Measurements from ENCODE around the gene LRRC71.
A peak's percentile ranks its signal among the peaks of the same experiment; 100 is the strongest.

The LRRC71 gene

DNA sequence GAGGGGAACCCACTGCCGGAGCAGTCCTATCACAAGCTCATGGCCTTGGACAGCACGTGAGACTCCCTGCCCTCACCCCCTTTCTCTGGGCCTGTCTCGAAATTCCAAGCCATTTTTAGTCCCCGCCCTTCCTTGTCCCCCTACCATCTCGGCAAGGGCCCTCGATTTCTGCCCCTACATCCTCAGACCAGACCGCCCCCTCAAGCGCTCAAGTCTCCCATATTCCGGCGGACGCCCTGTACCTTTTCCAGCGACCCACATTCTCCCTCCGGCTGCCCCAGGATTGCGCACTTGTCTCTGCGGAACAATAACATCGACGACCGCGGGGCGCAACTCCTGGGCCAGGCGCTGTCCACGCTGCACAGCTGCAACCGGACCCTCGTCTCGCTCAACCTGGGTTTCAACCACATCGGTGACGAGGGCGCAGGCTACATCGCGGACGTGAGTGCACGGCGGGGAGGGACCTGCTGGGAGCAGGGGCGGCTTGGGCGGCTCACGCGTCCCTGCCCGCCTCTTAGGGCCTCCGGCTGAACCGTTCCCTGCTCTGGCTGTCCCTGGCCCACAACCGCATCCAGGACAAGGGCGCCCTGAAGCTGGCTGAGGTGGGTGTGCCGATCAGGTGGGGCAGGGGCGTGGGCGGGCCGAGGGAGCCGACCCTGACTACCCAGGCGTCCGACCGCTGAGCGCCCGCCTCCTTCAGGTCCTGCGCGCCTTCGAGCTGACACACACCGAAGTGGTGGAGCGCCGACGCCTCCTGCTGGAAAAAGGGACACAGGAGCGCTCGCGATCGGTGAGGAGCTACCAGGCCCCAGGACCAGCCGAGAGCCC lies 7.0 kb downstream of the LRRC71 start:
- DNase-seq (ENCODE audit: low spot score), result peak; percentile 62

DNA sequence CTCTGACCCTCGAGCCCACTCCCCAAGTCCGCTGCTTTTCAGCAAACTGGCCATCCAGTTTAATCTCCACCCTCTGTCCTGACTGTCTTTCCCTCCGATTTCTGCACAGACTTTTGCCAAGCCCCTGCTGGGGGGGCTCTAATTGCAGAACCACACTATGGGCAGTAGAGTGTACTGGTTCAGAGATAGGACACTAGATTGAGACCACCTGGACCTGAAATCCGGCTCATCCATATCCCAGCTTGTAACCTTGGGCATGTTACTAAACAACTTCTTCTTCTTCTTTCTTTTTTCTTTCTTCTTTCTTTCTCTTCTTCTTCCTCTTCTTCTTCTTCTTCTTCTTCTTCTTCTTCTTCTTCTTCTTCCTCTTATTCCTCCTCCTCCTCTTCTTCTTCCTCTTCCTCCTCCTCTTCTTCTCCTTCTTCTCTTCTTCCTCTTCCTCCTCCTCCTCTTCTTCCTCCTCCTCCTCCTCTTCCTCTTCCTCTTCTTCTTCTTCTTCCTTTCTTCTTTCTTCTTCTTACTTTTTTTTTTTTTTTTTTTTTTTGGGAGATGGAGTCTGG lies 7.7 kb downstream of the LRRC71 start:
- DNase-seq (ENCODE audit: low spot score), result no peak

DNA sequence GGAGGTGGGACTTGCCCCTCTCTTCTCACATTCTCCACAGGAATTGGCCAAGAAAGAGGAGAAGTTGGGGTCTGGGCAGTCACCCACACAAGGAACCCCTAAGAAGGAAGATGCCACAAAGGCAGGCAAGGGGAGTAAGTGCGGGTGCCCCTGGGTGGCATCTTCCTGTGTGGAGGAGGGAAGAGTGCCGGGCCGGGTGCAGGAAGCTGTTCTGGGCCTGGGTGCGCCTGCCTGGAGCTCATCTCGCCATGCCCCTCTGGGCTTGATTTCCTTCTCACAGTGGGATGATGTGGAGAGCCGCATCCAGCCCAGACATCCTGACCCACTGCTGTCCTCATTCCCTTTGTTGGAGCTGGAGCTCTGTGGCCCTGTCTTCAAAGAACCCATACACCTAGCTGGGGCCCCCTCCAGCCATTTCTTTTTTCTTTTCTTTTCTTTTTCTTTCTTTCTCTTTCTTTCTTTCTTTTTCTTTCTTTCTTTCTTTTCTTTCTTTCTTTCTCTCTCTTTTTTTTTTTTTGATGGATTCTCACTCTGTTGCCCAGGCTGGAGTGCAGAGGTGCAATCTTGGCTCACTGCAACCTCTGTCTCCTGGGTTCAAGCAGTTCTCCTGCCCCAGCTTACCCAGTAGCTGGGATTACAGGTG lies 9.3 kb downstream of the LRRC71 start:
- no peak for DNase-seq (ENCODE audit: low spot score)

DNA sequence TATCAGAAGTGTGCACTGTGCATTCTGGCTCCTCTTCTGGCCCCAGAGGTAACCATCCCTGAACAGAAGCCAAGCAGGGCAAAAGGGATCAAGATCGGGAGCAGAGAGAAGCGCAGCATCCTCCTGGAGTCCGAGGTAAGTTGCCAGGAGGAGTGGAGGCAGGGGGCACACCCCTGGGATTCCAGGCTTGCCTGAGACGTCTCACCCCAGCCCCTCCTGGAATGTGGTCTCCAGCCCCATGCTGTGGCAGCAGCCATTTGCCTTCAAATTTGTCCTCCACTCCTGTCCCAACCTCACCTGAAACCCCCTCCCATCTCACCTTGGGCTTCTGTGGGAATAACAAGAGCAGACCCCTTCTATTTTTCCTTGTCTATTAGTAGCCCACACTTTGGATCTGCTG lies 10.1 kb downstream of the LRRC71 start:
- no peak for DNase-seq (ENCODE audit: low spot score)

DNA sequence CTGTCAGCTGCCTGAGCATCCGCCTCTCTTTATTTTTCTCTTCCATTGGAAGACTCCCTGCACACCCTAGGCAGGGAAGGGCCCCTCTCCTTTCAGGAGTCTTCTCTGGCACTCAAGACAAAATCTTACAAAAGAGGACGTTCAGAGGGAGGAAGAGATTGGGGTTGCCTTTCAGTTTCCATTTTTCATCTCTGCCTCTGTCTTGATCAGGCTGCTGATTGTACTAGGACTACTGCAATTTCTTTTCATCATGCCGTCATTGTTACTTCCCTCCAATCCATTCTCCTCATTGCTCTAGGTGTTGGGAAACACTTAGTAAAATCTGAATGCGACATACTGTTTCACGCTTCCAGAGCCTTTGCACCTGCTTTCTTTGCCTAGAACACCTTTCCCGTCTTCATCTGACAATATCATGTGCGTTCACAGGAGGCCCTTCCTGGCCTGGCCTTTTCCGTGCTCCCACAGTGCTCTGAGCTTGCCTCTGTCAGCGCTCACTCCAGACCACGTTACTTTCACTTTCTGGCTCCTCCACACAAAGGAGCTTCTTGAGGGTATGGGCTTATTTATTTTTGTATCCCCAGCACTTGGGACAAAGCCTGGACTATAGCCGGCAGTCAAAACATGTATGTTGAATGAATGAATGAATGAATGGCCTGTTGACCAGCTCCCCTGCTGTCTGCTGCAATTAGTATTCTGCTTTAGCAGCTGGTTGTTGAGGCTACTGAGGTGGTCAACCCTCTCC lies 10.9 kb downstream of the LRRC71 start:
- DNase-seq (ENCODE audit: low spot score), result no peak

DNA sequence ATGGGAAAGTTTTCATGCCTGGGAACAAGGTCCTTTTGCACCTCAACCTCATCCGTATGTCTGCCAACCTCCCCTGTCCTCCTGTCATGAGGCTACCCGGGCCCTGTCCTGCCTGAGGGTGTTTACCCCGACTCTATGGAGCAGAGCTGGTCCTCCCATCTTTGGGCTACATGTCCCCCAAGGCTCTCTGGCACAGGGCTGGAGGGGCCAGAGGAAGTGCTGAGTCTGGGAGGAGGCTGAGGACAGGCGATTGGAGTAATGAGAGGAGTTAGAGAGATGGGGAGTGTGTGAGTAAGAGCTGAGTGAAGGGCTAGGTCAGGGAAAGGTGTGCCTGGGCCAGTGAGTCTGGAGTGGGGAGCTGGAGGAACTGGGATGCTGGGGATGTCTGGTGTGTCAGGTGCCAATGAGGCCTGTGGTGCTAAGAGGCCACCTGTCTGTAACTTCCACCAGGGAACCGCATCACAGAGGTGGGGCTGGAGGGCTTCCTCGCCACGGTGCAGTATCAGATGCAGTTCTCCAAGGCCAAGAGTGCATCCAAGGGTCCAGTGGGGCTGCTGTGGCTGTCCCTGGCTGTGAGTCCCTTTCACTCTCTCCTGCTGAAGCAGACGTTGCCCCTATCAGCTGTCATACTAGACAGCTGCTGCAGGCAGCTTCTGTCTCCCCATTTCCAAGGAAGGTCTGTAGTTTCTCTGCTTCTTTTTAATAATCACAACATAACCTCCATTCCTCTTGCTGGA lies 11.7 kb downstream of the LRRC71 start:
- no peak for DNase-seq (ENCODE audit: low spot score)

DNA sequence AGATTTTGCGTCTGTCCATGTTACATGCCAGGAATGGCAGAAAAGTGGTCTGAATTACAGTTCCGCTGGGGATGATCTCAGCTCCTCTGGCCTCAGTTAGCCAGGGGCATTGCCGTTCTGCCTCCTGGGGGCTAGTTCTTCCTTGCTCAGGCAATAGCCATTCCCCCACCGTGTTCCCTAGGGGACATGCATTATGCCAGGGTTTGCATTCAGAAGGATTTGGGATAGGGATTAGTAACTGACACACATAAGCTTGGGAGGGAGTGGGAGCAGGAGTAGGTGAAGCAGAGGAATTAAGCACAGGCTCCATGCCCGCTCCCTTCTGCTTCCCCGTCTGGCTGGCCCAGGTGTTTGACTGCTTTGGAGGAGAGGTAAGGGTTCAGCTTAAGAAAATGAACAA lies 12.7 kb downstream of the LRRC71 start:
- DNase-seq (ENCODE audit: low spot score), result no peak

DNA sequence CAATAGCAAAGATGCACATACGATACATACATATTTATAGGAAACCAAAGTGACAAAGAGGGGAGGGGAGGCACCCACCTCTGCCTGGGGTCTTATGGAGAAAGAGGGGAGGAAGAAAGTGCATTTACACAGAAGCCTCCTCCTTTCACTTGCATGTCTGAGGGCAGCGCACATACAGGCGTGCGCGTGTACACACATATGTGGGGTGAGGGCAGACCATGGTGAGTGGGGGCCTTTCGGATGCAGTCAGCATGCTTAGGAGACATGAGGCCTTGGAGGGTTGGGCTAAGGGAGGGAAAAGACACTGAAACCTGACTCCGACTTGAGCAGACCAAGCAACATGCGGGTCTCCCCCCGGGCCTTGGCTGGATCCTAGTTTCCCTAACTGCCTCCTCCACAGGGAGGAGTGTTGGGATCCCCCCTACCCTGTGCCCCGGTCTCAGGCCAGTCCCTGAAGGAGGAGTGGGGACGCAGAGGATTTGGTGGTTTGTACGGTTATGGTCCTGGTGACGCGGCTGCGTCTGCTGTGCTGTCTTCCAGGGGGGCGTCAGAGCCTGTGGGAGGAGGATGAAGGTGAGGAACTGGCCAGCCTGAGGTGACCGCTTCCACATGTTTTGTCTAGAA lies 15.2 kb downstream of the LRRC71 start:
- no peak for DNase-seq (ENCODE audit: low spot score)

DNA sequence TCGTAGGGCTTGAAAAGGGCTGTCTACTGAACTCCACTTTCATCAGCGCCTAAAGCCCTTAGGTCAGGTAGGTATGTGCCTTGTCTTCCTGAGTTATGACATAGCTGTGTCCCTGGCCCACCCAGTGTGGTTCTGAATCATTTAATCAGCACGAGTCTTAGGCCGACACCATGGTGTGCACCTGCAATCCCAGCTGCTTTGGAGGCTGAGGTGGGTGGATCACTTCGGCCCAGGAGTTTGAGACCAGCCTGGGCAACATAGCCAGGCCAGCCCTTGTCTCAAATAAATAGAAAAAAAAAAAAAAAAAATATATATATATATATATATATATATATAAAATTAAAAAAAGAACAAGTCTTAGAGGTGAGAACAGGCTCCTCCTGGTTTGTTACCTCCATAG lies 15.8 kb downstream of the LRRC71 start:
- DNase-seq (ENCODE audit: low spot score), result no peak

DNA sequence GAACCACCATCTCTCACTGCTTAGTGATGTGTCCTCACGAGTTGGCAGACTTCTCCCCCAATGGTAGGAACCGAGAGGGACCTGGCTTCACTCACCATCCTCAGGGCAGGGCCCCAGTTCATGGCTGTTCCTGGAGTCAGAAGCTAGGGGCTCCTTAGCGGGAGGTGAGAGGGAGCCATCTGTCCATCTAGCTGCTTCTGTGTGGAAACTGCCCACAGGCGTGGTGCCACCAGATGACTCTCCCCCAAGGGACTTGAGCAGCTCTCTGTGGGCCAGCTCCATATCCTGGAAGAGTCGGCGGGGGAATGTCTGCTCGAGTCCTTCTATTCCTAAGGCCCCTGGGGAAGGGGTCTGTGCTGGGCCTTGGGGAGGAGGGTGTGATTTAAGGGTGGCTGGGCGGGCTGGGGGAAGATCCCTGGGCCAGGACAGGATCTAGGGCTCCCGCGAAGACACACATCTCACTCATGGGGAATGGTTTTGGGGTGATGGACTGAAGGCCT lies 16.3 kb downstream of the LRRC71 start:
- no peak for DNase-seq (ENCODE audit: low spot score)

DNA sequence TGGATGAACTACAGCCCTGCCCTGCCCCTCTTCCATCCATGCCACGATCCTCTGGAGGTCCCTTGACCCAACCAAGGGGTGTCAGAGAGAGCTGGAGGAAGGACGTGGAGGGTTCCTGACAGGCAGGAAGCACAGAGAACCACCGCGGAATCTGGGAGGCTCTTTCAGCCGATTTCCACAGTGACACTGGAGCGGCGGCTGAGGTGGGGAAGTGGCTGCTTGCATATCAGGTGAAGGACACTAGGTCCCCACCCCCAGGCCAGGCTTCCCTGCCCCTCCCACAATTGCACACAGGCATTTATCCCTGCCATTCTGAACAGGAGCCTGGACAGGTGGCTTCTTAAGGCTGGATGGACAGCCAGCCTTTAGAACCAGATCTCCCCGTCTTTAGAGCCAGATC lies 17.5 kb downstream of the LRRC71 start:
- no peak for DNase-seq (ENCODE audit: low spot score)

DNA sequence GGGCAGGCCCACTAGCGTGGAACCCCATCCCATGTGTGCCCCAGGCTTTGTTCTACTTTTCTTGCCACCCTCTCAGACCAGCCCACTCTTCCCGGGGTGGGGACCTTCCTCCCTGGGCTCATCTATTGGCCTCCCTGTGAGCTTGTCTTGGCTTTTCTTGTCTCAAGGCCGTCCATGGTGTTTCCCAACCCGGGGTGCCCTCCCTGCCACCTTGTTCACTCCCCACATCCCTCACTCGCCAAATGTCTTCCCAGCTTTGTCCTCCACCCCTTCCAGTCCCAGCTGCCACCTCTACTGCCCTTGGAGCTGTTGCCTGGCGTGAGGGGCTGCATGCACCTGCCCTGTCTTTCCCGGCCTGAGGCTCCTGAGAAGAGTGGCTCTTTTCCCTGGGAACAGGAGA lies 18.4 kb downstream of the LRRC71 start:
- no peak for DNase-seq (ENCODE audit: low spot score)

DNA sequence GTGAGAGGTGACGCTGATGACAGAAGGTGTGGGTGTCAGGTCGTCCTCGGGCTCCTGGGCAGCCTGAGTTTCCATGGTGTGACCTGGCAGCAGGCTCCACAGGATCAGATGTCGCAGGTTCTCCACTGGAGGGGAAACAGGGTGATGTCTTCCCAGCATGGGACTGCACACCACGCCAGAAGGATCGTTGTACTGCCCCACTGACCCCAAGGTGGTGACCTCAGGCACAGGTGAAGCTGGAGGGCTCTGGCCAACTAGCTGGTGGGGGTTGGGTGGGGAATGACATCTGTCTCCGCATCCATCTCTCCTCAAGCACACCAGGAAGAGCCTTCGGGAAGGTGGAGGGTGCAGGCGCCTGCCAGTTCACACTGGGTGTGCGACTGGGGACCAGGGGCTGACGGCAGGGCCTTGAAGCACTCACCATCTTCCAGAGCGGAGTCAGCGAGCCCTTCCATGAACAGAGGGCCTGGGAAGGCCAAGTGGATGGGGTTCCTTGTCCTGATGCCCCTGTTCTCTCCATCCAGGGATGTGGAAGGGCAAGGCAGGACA lies 19.4 kb downstream of the LRRC71 start:
- DNase-seq (ENCODE audit: low spot score), result no peak

DNA sequence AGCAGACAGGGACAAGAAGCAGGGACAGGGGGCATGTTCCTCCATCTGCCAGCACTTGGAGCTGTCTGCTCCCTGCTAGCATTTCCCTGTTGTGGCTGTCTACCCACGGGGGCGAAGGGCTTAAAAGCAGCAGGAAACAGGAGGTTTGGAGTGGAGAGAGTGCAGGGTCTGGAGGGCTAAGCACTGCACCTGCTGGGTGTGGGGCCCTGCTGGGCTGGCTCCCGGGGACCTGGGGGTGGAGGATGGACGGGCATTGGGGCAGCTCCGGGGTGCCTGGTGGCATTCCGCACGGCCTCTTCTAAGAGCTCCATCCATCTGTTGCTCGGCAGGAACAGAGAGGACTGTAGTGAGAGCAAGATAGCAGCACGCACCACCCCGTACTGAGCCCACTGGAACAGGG lies 21.2 kb downstream of the LRRC71 start:
- no peak for DNase-seq (ENCODE audit: low spot score)

DNA sequence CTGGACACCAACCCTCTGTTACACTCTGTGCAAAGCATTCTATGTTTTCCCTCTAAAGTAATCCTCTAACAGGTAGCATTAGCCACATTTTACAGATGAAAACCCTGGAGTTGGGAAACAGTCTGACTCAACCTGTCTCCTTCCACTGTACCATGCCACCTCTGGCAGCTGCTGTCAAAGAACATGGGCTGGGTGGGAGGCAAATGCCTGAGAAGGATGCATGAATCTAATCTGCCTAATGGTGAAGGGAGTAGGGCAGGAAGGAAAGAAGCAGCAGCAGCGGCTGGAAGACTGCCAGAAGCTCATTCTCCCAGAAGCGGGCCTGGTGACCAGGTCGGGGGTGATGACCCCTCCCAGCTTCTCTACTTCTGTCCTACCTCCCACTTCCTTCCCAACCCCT lies 21.7 kb downstream of the LRRC71 start:
- no peak for DNase-seq (ENCODE audit: low spot score)

DNA sequence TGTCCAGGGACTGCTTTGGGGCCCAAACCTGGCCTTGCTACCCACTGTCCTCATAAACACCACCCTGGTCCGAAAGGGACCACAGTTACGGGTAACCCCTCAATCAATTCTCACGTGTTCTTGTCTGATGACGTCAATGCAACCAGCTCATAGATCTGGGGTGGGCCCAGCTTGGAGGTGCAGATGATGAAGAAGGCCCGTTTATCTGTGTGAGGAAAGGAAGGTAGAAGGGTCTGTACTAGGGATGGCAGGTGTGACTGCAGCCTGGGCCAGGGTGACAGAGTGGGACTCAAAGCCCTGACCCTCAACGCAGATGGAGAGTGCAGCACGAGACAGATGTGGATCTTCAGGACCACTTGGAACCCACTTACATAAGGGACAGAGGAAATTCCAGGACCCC lies 22.1 kb downstream of the LRRC71 start:
- DNase-seq (ENCODE audit: low spot score), result no peak

DNA sequence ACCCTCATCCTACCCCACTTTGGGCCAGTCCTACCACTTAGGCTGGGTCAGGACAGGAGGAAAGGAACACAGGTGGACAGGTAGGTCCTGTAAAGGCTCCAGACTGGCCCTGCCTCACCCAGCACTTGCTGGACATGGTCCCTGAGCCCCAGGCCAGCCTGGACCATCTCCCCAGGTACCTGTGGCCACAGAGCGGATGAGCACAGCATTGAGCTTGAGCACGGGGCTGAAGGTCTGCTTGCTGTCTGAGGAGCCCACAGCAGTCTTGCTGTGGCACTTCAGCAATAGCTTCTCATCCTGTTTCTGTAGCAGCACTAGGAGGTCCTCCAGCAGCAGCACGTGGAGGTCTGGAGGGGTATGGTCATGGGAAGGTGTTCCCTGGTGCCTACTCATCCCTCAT lies 23.3 kb downstream of the LRRC71 start:
- no peak for DNase-seq (ENCODE audit: low spot score)

DNA sequence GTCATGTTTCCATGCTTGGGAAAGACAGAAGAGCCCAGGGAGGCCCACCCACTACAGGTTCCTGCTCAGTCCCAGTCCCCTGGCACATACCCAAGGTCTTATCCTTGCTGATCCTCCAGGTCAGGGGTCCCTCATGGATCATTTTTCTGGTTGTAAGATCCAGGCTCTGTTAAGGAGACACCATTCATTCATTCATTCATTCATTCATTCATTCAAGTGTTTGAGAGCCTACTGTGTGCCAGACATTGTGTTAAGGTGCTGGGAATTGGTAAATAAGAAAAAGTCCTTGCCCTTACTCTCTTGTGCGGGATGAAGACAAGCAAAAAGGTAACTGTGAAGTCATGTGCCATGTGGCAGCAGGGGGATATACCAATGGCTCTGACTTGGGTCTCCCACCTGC lies 23.8 kb downstream of the LRRC71 start:
- DNase-seq (ENCODE audit: low spot score), result no peak

DNA sequence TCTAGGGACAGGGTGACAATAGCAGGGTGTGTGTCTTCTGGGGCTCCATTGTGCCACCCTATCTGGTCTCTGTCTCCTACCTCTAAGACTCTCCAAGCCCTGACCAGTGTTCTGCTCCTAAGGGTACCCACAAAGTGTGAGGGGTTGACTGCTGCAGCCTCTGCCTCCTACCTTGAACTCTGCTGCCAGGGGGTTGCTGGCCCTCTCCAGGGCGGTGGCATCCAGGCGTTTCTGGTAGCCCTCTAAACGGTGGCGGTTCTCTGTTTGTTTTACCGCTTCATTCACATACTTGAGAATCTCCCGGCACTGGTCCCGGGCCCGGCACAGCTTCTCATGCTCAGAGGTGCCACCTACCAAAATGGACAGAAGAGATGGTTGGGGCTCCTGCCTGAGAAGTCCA lies 24.4 kb downstream of the LRRC71 start:
- DNase-seq (ENCODE audit: low spot score), result no peak

DNA sequence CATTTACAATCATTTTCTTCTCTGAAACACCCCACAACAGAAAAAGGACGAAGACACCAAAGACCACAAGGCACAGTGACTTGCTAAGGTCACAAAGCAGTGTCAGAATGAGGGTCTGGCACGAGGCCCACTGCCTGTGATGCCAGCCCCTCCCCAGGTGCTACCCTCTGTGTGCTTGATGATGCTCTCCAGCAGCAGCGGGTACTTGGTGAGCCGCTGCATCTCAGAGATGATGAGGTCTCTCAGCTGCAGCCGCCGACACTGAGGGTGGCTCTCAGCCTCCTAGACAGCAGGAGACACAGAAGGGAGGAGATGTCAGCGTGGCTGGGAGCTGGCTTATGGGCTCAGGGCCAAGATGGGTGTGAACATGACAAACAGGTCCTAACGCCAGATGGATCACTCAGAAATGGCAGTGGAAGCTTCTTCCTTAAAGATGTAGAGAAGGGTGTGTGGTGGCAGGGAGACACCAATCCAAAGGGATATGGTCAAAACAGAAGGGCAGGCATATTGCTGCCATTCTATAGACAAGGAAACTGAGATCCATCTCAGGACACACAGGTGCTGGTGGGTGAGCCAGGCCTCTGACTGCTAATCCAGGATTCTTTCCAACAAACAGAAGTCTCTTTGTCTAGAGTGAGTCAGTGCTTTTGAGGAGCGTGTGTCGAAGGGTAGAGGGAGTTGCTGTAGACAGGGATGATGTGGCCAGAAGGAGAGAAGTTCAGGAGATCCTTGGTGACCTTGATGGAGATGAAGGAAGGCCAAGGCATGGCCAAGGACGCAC lies 25.6 kb downstream of the LRRC71 start:
- DNase-seq (ENCODE audit: low spot score), result no peak
